Liver (tissue), 3 donors: ENCODE results near the gene SLC6A16.

Experiments used
- ATF3 ChIP-seq: IDR thresholded peaks from 2 replicates; pipeline ENCODE4 v1.6.1; 2016; ENCODE audit warnings: antibody characterized with exemption
- CTCF ChIP-seq: fragments of 150-350 bp; IDR thresholded peaks from 2 replicates; pipeline ENCODE4 v1.5.1; 2017; ENCODE audit warnings: improper control_type of control experiment, low read depth, low read length; ENCODE audit not compliant: missing input control
- EGR1 ChIP-seq, 2 donors: IDR thresholded peaks; 2 replicates each; pipeline ENCODE4 v1.6.1; 2016 to 2018; ENCODE audit warnings: antibody characterized with exemption in 2 of 2, low read depth in 2 of 2
- GABPA ChIP-seq, 2 donors: IDR thresholded peaks in 1 of 2; conservative IDR thresholded peaks in 1 of 2; 2 replicates each; pipeline ENCODE4 v1.6.1; 2016; ENCODE audit warnings: antibody characterized with exemption in 2 of 2, mild to moderate bottlenecking in 1 of 2, moderate library complexity in 1 of 2
- HNF4G ChIP-seq: IDR thresholded peaks from 2 replicates; pipeline ENCODE4 v1.6.1; 2016; ENCODE audit warnings: antibody characterized with exemption
- JUND ChIP-seq, 2 donors: IDR thresholded peaks; 2 replicates each; pipeline ENCODE4 v1.6.1; 2016; ENCODE audit warnings: antibody characterized with exemption in 2 of 2
- REST ChIP-seq: IDR thresholded peaks from 2 replicates; pipeline ENCODE4 v1.6.1; 2016; ENCODE audit warnings: antibody characterized with exemption, mild to moderate bottlenecking
- RXRA ChIP-seq, 2 donors: IDR thresholded peaks; 2 replicates each; pipeline ENCODE4 v1.6.1; 2017 to 2018; ENCODE audit warnings: antibody characterized with exemption in 2 of 2, mild to moderate bottlenecking in 1 of 2
- SP1 ChIP-seq: IDR thresholded peaks from 2 replicates; pipeline ENCODE4 v1.6.1; 2018; ENCODE audit warnings: antibody characterized with exemption, mild to moderate bottlenecking
- TAF1 ChIP-seq: conservative IDR thresholded peaks from 2 replicates; pipeline ENCODE4 v1.6.1; 2016; ENCODE audit warnings: antibody characterized with exemption, mild to moderate bottlenecking
- YY1 ChIP-seq: IDR thresholded peaks from 2 replicates; pipeline ENCODE4 v1.6.1; 2016; ENCODE audit warnings: antibody characterized with exemption, mild to moderate bottlenecking
- TF ChIP-seq, protein P1 (sequence below): IDR thresholded peaks from 2 replicates; pipeline ENCODE4 v1.6.1; 2016; ENCODE audit warnings: antibody characterized with exemption
- donor health status: healthy.
- donor health status: healthy.

- TF ChIP-seq CTCF = no peak
- TF ChIP-seq, protein P1, sequence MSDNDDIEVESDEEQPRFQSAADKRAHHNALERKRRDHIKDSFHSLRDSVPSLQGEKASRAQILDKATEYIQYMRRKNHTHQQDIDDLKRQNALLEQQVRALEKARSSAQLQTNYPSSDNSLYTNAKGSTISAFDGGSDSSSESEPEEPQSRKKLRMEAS = no peak
- TF ChIP-seq SP1 = no peak
- no peak for TF ChIP-seq GABPA (IDR thresholded peaks at IDR 0.05 in 1 of 2, conservative IDR thresholded peaks at IDR 0.05 in 1 of 2)
- no peak for TF ChIP-seq TAF1
- TF ChIP-seq EGR1 (IDR thresholded peaks at IDR 0.05; ENCODE audit: low read depth in 2 of 2) = no peak
- TF ChIP-seq RXRA (IDR thresholded peaks at IDR 0.05) = no peak
- no peak for TF ChIP-seq REST
- TF ChIP-seq ATF3 = no peak
- TF ChIP-seq YY1 = no peak
- no peak for TF ChIP-seq JUND (IDR thresholded peaks at IDR 0.05)
- TF ChIP-seq HNF4G = no peak
Measured at GRCh38 chr19:49247676-49248075, 77.3 kb downstream of the SLC6A16 start.
